ENCODE data around the gene LZTFL1.

Gene LZTFL1

GRCh38 chr3:45806072-45806471 is 35.8 kb downstream of the LZTFL1 start:
- Mint-ChIP-seq H3K27me3 (no peaks in the 10 kb centered on the region), H3K4me3 (no peak overlapping the region), H3K9me3 (no peaks in the 10 kb centered on the region), H3K36me3 (no peaks in the 10 kb centered on the region), H3K4me1 (no peaks in the 10 kb centered on the region), H3K27ac (no peak overlapping the region)
- no peak for ATAC-seq

GRCh38 chr3:45803252-45803935 is 38.5 kb downstream of the LZTFL1 start:
- no peak overlapping the region for H3K4me3 Mint-ChIP-seq
- no peaks in the 10 kb centered on the region for H3K36me3 Mint-ChIP-seq
- no peaks in the 10 kb centered on the region for H3K9me3 Mint-ChIP-seq
- H3K4me1 Mint-ChIP-seq, result no peaks in the 10 kb centered on the region
- peaks cover 14% of the 10 kb centered on the region for H3K27me3 Mint-ChIP-seq
- no peak overlapping the region for H3K27ac Mint-ChIP-seq
- no peak for ATAC-seq

DNA sequence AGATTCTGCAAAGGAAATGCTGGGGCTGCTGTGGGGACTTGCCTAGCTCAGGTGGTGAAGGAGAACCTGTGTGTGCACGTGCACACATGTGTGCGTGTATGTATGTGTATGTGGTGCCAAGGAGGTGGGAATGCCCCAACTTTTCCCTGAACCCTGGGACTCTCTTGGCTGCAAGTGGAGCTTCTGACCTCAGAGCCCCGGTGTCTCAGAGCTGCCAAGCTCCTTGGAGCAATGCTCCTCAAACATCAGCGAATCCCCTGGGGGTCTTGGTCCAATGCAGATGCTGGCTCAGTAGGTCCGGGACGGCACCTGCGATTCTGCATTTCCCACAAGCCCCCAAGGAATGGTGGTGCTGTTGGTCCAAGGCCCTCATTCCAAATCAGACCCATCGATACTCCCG is 39.8 kb downstream of the LZTFL1 start:
- H3K27ac Mint-ChIP-seq, result no peak overlapping the region
- no peak for ATAC-seq
- peaks cover 3% of the 10 kb centered on the region for H3K4me1 Mint-ChIP-seq
- no peak overlapping the region for H3K4me3 Mint-ChIP-seq
- no peaks in the 10 kb centered on the region for H3K36me3 Mint-ChIP-seq
- H3K9me3 Mint-ChIP-seq, result no peaks in the 10 kb centered on the region
- peaks cover 26% of the 10 kb centered on the region for H3K27me3 Mint-ChIP-seq

DNA sequence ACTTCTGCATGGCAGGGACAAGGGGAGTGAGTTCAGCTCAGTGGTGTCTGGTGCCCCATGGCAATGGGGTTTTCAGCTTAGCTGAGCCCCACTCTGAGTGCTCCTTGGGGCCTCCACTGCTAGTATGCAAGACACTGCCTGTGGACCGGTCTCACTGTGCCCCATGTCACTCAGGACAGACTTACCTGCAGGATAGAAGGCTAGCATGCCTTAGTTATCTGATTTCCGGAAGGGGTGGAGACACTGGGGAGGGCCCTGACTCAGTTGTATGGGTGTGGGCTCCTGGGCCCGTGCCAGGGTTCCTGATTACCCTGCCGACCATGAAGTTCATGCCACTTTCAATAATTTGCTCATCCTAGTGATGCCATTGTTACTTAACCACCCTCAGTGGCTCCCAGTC is 41.3 kb downstream of the LZTFL1 start:
- Mint-ChIP-seq H3K4me1 (peaks cover 15% of the 10 kb centered on the region), H3K4me3 (no peak overlapping the region), H3K36me3 (no peaks in the 10 kb centered on the region), H3K9me3 (no peaks in the 10 kb centered on the region), H3K27ac (no peak overlapping the region), H3K27me3 (peaks cover 41% of the 10 kb centered on the region)
- no peak for ATAC-seq

- no peak overlapping the region for H3K27ac Mint-ChIP-seq
- H3K9me3 Mint-ChIP-seq, result no peaks in the 10 kb centered on the region
- no peak for ATAC-seq
- peaks cover 21% of the 10 kb centered on the region for H3K4me1 Mint-ChIP-seq
- peaks cover 51% of the 10 kb centered on the region for H3K27me3 Mint-ChIP-seq
- no peaks in the 10 kb centered on the region for H3K36me3 Mint-ChIP-seq
- H3K4me3 Mint-ChIP-seq, result no peak overlapping the region
These were observed 42.3 kb downstream of the LZTFL1 start for GRCh38 chr3:45799586-45799985.

- Mint-ChIP-seq H3K9me3 (no peaks in the 10 kb centered on the region), H3K4me1 (peaks cover 21% of the 10 kb centered on the region), H3K27ac (no peak overlapping the region), H3K36me3 (no peaks in the 10 kb centered on the region), H3K27me3 (peaks cover 52% of the 10 kb centered on the region), H3K4me3 (no peak overlapping the region)
- no peak for ATAC-seq
These were observed 43.9 kb downstream of the LZTFL1 start for GRCh38 chr3:45798034-45798433.

DNA sequence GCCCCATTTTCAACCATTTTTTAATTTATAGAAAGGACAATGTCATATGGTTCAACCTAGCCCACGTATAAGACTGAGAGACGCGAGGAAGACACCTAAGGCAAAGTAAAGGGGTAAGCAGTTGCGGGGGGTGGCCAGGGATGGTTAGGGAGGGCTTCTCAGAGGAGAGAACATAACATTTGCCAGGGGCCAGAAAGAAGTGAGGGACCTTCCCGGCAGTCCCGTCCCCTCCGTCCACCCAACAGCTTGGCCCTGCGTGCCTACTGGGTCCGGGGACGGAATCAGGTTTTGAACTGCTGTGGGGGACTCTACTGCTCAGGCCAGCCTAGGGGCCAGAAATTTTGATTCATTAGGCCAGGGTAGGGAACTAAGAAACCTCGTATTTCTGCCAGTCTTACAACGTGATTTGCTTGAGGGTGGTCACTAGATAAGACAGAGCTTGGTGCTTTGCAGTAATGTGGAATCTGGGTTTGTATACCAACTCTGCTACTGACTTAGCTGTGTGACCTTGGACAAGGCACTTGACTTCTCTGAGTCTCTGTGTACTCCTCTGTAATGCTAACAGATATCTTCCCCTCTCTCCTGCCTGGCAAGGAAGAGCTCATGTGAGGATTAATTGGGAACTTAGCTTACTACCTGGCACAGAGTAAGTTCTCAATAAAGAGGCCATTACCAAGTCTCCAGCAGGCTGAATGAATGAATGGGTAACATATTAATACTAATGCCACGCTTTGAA is 44.8 kb downstream of the LZTFL1 start:
- no peak for ATAC-seq
- Mint-ChIP-seq H3K4me1 (peaks cover 22% of the 10 kb centered on the region), H3K27me3 (peaks cover 52% of the 10 kb centered on the region), H3K9me3 (no peaks in the 10 kb centered on the region), H3K27ac (no peak overlapping the region), H3K36me3 (no peaks in the 10 kb centered on the region), H3K4me3 (peak overlapping the region; percentile 62)

GRCh38 chr3:45795882-45796765 is 45.8 kb downstream of the LZTFL1 start, which contains the start of gene SLC6A20:
Gene SLC6A20 (minus strand): TSS chr3:45796536. CDS start chr3:45796419, 117 bp downstream.
- H3K27ac Mint-ChIP-seq, result no peak within 1 kb of the TSS
- no peaks in the 10 kb centered on the region for H3K36me3 Mint-ChIP-seq
- H3K4me3 Mint-ChIP-seq, result peak within 1 kb of the TSS; percentile 73
- ATAC-seq, result peak; percentile 40
- H3K9me3 Mint-ChIP-seq, result no peaks in the 10 kb centered on the region
- peaks cover 31% of the 10 kb centered on the region for H3K4me1 Mint-ChIP-seq
- H3K27me3 Mint-ChIP-seq, result peaks cover 52% of the 10 kb centered on the region

GRCh38 chr3:45795509-45795881 is 46.4 kb downstream of the LZTFL1 start:
- ATAC-seq, result no peak
- peaks cover 3% of the 10 kb centered on the region for H3K9me3 Mint-ChIP-seq

GRCh38 chr3:45794660-45795059 is 47.3 kb downstream of the LZTFL1 start:
- Mint-ChIP-seq H3K27me3 (peaks cover 50% of the 10 kb centered on the region), H3K9me3 (peaks cover 8% of the 10 kb centered on the region), H3K36me3 (no peaks in the 10 kb centered on the region), H3K27ac (no peak overlapping the region), H3K4me1 (peaks cover 31% of the 10 kb centered on the region), H3K4me3 (no peak overlapping the region)
- ATAC-seq, result no peak

More at GRCh38 chr3:45795509-45795881, 46.4 kb downstream of the LZTFL1 start:
- Mint-ChIP-seq H3K27me3 (peaks cover 52% of the 10 kb centered on the region), H3K4me3 (peak overlapping the region; percentile 73), H3K36me3 (no peaks in the 10 kb centered on the region), H3K4me1 (peaks cover 31% of the 10 kb centered on the region), H3K27ac (no peak overlapping the region)

DNA sequence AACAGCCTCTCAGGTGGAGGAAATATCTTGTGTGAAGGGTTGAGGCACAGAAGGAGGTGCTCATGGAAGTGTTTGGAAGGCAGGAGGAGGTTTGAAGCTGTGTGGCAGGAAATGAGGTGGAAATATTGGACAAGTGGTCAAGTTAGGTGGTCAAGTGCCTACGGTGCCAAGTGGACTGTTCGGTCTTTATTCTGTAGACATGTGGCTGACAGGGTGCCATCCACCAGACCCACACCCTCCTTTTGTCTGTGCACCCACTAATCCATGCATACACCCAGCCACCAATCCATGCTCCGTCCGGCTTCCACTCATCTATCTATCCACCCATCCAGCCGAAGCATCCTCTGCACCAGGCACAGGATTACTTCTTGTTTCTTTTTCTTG is 47.8 kb downstream of the LZTFL1 start:
- no peak for ATAC-seq
- Mint-ChIP-seq H3K4me3 (no peak overlapping the region), H3K9me3 (peaks cover 9% of the 10 kb centered on the region), H3K4me1 (peaks cover 31% of the 10 kb centered on the region), H3K27me3 (peaks cover 45% of the 10 kb centered on the region), H3K27ac (no peak overlapping the region), H3K36me3 (no peaks in the 10 kb centered on the region)

GRCh38 chr3:45793482-45794176 is 48.3 kb downstream of the LZTFL1 start:
- ATAC-seq, result no peak
- Mint-ChIP-seq H3K27ac (no peak overlapping the region), H3K36me3 (no peaks in the 10 kb centered on the region), H3K4me1 (peaks cover 31% of the 10 kb centered on the region), H3K9me3 (peaks cover 9% of the 10 kb centered on the region), H3K27me3 (peaks cover 39% of the 10 kb centered on the region), H3K4me3 (no peak overlapping the region)

GRCh38 chr3:45792516-45793172 is 49.3 kb downstream of the LZTFL1 start:
- peaks cover 9% of the 10 kb centered on the region for H3K9me3 Mint-ChIP-seq
- no peak for ATAC-seq
- no peak overlapping the region for H3K4me3 Mint-ChIP-seq
- peaks cover 30% of the 10 kb centered on the region for H3K27me3 Mint-ChIP-seq
- peaks cover 31% of the 10 kb centered on the region for H3K4me1 Mint-ChIP-seq
- no peaks in the 10 kb centered on the region for H3K36me3 Mint-ChIP-seq
- H3K27ac Mint-ChIP-seq, result no peak overlapping the region

GRCh38 chr3:45792036-45792435 is 49.9 kb downstream of the LZTFL1 start:
- no peak overlapping the region for H3K27ac Mint-ChIP-seq
- H3K27me3 Mint-ChIP-seq, result peaks cover 30% of the 10 kb centered on the region
- ATAC-seq, result no peak
- H3K4me1 Mint-ChIP-seq, result peaks cover 27% of the 10 kb centered on the region
- no peak overlapping the region for H3K4me3 Mint-ChIP-seq
- H3K36me3 Mint-ChIP-seq, result no peaks in the 10 kb centered on the region
- H3K9me3 Mint-ChIP-seq, result peaks cover 9% of the 10 kb centered on the region
